ENCODE data around the gene PRXL2C. TPM values are rescaled to one million over a fixed set of nuclear protein-coding genes. Genes with fewer than 3 reads are reported as not detected.

Gene PRXL2C
- total and polyA plus RNA-seq, 10 of the 15 experiments (the other 5 are each of a cell fraction or from before 2014, with no cell fraction given) = 4.0 to 16.0 (median 7.4) TPM

DNA sequence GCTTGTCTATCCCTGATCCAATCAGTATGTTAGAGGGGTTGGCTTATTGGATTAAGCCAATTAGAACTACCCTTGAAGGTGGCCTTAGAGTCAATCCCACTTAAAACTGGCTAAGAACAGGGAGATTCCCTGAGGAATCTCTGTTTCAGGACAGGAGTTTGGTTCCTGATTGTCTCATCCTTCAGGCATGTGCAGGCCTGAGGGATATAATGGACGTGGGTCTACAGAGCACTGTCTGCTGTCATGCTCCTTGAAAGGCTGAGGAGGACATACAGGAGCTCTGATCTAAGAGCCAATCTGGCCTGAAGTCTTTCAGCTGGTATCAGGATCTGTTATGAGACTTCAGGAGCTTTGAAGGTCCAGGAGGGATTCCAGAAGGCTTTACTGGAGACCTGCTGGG lies 36.2 kb upstream of the PRXL2C start:
- no peak overlapping the region for H3K4me2 ChIP-seq (ENCODE audit: control insufficient read depth, insufficient read depth)
- no peaks in the 10 kb centered on the region for H4K20me1 ChIP-seq (ENCODE audit: control insufficient read depth, insufficient read depth)
- 0% methylated on average over 1 of the region's 1 CpG for WGBS (ENCODE audit: insufficient coverage, insufficient replicate concordance, low lambda C conversion rate, missing lambda C conversion rate)
- FAIRE-seq (no peak), ATAC-seq (no peak), DNase-seq (ENCODE audit: low read depth, low spot score) (no peak)
- H3K9ac ChIP-seq (ENCODE audit: control insufficient read depth, insufficient read depth, low read length) = no peak overlapping the region
- H3K79me2 ChIP-seq (ENCODE audit: control insufficient read depth, insufficient read depth, low read length) = no peaks in the 10 kb centered on the region
- H3K4me3 ChIP-seq = no peak overlapping the region
- no peaks in the 10 kb centered on the region for H3K36me3 ChIP-seq (ENCODE audit: control insufficient read depth in 2 of 2, insufficient read depth in 2 of 2, low read length in 1 of 2)
- no peaks in the 10 kb centered on the region; the same call in 2 of the 3 replicates for H3K9me3 ChIP-seq (replicated peaks; ENCODE audit: control insufficient read depth, insufficient read depth, low read length)
- BruUV-seq (replicated peaks) = no TSS peak
- no peaks in the 10 kb centered on the region for H3K27me3 ChIP-seq (replicated peaks in 1 of 2; ENCODE audit: control insufficient read depth in 2 of 2, insufficient read depth in 2 of 2, low read length in 1 of 2)
- ChIA-PET POLR2A (no interaction called here), SMC1A (ENCODE audit: uncharacterized antibody, unreplicated experiment) (interaction anchor here (0.6 kb wide), 1 partner anchor 71 kb away, joined by 3 read pairs; no protein-coding TSS in a partner anchor), RAD21 (ENCODE audit: unreplicated experiment) (no interaction called here), CTCF (no interaction called here)
- H3K27ac ChIP-seq (ENCODE audit: control insufficient read depth, insufficient read depth) = no peak overlapping the region
- in situ Hi-C loops (cut with MboI) = no loop called here
- no peaks in the 10 kb centered on the region for H3K4me1 ChIP-seq (ENCODE audit: control insufficient read depth, insufficient read depth, low read length)
- intact Hi-C loops (cut with micrococcal nuclease; ENCODE audit: unreplicated experiment) = no loop called here
- no peak overlapping the region for H2AFZ ChIP-seq (ENCODE audit: control insufficient read depth, low read depth, low read length)
- TF ChIP-seq MYC (IDR thresholded peaks at IDR 0.05; ENCODE audit: insufficient read depth, insufficient read length, insufficient replicate concordance, low read length, severe bottlenecking) (no peak), NFYB (IDR thresholded peaks at IDR 0.05; ENCODE audit: insufficient read depth, low read depth, low read length) (no peak), CBFB (IDR thresholded peaks at IDR 0.05; ENCODE audit: low read depth) (no peak), EZH2 (IDR thresholded peaks at IDR 0.05; ENCODE audit: borderline replicate concordance, control insufficient read depth, low read depth, low read length) (no peak), POLR2AphosphoS5 (IDR thresholded peaks at IDR 0.05; ENCODE audit: low read length) (no peak)
- TF ChIP-seq, protein P1, sequence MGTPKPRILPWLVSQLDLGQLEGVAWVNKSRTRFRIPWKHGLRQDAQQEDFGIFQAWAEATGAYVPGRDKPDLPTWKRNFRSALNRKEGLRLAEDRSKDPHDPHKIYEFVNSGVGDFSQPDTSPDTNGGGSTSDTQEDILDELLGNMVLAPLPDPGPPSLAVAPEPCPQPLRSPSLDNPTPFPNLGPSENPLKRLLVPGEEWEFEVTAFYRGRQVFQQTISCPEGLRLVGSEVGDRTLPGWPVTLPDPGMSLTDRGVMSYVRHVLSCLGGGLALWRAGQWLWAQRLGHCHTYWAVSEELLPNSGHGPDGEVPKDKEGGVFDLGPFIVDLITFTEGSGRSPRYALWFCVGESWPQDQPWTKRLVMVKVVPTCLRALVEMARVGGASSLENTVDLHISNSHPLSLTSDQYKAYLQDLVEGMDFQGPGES (IDR thresholded peaks at IDR 0.05) = no peak
- TF ChIP-seq, protein P2, sequence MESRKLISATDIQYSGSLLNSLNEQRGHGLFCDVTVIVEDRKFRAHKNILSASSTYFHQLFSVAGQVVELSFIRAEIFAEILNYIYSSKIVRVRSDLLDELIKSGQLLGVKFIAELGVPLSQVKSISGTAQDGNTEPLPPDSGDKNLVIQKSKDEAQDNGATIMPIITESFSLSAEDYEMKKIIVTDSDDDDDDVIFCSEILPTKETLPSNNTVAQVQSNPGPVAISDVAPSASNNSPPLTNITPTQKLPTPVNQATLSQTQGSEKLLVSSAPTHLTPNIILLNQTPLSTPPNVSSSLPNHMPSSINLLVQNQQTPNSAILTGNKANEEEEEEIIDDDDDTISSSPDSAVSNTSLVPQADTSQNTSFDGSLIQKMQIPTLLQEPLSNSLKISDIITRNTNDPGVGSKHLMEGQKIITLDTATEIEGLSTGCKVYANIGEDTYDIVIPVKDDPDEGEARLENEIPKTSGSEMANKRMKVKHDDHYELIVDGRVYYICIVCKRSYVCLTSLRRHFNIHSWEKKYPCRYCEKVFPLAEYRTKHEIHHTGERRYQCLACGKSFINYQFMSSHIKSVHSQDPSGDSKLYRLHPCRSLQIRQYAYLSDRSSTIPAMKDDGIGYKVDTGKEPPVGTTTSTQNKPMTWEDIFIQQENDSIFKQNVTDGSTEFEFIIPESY (IDR thresholded peaks at IDR 0.05) = no peak
- TF ChIP-seq, protein P3, sequence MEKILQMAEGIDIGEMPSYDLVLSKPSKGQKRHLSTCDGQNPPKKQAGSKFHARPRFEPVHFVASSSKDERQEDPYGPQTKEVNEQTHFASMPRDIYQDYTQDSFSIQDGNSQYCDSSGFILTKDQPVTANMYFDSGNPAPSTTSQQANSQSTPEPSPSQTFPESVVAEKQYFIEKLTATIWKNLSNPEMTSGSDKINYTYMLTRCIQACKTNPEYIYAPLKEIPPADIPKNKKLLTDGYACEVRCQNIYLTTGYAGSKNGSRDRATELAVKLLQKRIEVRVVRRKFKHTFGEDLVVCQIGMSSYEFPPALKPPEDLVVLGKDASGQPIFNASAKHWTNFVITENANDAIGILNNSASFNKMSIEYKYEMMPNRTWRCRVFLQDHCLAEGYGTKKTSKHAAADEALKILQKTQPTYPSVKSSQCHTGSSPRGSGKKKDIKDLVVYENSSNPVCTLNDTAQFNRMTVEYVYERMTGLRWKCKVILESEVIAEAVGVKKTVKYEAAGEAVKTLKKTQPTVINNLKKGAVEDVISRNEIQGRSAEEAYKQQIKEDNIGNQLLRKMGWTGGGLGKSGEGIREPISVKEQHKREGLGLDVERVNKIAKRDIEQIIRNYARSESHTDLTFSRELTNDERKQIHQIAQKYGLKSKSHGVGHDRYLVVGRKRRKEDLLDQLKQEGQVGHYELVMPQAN (conservative IDR thresholded peaks at IDR 0.05) = no peak
- TF ChIP-seq, protein P4, sequence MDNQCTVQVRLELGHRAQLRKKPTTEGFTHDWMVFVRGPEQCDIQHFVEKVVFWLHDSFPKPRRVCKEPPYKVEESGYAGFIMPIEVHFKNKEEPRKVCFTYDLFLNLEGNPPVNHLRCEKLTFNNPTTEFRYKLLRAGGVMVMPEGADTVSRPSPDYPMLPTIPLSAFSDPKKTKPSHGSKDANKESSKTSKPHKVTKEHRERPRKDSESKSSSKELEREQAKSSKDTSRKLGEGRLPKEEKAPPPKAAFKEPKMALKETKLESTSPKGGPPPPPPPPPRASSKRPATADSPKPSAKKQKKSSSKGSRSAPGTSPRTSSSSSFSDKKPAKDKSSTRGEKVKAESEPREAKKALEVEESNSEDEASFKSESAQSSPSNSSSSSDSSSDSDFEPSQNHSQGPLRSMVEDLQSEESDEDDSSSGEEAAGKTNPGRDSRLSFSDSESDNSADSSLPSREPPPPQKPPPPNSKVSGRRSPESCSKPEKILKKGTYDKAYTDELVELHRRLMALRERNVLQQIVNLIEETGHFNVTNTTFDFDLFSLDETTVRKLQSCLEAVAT (IDR thresholded peaks at IDR 0.05) = no peak
- TF ChIP-seq, protein P5, sequence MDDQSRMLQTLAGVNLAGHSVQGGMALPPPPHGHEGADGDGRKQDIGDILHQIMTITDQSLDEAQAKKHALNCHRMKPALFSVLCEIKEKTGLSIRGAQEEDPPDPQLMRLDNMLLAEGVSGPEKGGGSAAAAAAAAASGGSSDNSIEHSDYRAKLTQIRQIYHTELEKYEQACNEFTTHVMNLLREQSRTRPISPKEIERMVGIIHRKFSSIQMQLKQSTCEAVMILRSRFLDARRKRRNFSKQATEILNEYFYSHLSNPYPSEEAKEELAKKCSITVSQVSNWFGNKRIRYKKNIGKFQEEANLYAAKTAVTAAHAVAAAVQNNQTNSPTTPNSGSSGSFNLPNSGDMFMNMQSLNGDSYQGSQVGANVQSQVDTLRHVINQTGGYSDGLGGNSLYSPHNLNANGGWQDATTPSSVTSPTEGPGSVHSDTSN (IDR thresholded peaks at IDR 0.05; ENCODE audit: insufficient replicate concordance, low read depth, low read length) = no peak
- TF ChIP-seq, protein P6, sequence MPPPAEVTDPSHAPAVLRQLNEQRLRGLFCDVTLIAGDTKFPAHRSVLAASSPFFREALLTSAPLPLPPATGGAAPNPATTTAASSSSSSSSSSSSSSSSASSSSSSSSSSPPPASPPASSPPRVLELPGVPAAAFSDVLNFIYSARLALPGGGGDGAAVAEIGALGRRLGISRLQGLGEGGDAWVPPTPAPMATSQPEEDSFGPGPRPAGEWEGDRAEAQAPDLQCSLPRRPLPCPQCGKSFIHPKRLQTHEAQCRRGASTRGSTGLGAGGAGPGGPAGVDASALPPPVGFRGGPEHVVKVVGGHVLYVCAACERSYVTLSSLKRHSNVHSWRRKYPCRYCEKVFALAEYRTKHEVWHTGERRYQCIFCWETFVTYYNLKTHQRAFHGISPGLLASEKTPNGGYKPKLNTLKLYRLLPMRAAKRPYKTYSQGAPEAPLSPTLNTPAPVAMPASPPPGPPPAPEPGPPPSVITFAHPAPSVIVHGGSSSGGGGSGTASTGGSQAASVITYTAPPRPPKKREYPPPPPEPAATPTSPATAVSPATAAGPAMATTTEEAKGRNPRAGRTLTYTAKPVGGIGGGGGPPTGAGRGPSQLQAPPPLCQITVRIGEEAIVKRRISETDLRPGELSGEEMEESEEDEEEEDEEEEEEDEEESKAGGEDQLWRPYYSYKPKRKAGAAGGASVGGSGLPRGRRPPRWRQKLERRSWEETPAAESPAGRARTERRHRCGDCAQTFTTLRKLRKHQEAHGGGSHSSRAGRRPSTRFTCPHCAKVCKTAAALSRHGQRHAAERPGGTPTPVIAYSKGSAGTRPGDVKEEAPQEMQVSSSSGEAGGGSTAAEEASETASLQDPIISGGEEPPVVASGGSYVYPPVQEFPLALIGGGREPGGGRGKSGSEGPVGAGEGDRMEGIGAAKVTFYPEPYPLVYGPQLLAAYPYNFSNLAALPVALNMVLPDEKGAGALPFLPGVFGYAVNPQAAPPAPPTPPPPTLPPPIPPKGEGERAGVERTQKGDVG (CRISPR knock-in tag; IDR thresholded peaks at IDR 0.05) = no peak
